Measurements from ENCODE around the gene RIMS3.

GRCh38 chr1:40652979-40653378 lies 12.5 kb downstream of the RIMS3 start:
- TF ChIP-seq, protein P1, sequence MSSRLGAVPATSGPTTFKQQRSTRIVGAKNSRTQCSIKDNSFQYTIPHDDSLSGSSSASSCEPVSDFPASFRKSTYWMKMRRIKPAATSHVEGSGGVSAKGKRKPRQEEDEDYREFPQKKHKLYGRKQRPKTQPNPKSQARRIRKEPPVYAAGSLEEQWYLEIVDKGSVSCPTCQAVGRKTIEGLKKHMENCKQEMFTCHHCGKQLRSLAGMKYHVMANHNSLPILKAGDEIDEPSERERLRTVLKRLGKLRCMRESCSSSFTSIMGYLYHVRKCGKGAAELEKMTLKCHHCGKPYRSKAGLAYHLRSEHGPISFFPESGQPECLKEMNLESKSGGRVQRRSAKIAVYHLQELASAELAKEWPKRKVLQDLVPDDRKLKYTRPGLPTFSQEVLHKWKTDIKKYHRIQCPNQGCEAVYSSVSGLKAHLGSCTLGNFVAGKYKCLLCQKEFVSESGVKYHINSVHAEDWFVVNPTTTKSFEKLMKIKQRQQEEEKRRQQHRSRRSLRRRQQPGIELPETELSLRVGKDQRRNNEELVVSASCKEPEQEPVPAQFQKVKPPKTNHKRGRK (CRISPR knock-in tag; IDR thresholded peaks at IDR 0.05; ENCODE audit: borderline replicate concordance), result no peak
- TF ChIP-seq, protein P2, sequence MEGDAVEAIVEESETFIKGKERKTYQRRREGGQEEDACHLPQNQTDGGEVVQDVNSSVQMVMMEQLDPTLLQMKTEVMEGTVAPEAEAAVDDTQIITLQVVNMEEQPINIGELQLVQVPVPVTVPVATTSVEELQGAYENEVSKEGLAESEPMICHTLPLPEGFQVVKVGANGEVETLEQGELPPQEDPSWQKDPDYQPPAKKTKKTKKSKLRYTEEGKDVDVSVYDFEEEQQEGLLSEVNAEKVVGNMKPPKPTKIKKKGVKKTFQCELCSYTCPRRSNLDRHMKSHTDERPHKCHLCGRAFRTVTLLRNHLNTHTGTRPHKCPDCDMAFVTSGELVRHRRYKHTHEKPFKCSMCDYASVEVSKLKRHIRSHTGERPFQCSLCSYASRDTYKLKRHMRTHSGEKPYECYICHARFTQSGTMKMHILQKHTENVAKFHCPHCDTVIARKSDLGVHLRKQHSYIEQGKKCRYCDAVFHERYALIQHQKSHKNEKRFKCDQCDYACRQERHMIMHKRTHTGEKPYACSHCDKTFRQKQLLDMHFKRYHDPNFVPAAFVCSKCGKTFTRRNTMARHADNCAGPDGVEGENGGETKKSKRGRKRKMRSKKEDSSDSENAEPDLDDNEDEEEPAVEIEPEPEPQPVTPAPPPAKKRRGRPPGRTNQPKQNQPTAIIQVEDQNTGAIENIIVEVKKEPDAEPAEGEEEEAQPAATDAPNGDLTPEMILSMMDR (IDR thresholded peaks at IDR 0.05), result no peak
- TF ChIP-seq ATF2 (CRISPR knock-in tag; IDR thresholded peaks at IDR 0.05; ENCODE audit: borderline replicate concordance, low read depth) (no peak), CBFB (CRISPR knock-in tag; IDR thresholded peaks at IDR 0.05; ENCODE audit: low read depth) (no peak), RELA (CRISPR knock-in tag; IDR thresholded peaks at IDR 0.05; ENCODE audit: borderline replicate concordance) (no peak), CREB1 (CRISPR knock-in tag; IDR thresholded peaks at IDR 0.05) (no peak), SMAD3 (CRISPR knock-in tag; IDR thresholded peaks at IDR 0.05; ENCODE audit: borderline replicate concordance) (no peak), NFYB (CRISPR knock-in tag; conservative IDR thresholded peaks at IDR 0.05; ENCODE audit: low read depth) (no peak)
- TF ChIP-seq, protein P3, sequence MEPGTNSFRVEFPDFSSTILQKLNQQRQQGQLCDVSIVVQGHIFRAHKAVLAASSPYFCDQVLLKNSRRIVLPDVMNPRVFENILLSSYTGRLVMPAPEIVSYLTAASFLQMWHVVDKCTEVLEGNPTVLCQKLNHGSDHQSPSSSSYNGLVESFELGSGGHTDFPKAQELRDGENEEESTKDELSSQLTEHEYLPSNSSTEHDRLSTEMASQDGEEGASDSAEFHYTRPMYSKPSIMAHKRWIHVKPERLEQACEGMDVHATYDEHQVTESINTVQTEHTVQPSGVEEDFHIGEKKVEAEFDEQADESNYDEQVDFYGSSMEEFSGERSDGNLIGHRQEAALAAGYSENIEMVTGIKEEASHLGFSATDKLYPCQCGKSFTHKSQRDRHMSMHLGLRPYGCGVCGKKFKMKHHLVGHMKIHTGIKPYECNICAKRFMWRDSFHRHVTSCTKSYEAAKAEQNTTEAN (CRISPR knock-in tag; IDR thresholded peaks at IDR 0.05), result no peak
- TF ChIP-seq, protein P4, sequence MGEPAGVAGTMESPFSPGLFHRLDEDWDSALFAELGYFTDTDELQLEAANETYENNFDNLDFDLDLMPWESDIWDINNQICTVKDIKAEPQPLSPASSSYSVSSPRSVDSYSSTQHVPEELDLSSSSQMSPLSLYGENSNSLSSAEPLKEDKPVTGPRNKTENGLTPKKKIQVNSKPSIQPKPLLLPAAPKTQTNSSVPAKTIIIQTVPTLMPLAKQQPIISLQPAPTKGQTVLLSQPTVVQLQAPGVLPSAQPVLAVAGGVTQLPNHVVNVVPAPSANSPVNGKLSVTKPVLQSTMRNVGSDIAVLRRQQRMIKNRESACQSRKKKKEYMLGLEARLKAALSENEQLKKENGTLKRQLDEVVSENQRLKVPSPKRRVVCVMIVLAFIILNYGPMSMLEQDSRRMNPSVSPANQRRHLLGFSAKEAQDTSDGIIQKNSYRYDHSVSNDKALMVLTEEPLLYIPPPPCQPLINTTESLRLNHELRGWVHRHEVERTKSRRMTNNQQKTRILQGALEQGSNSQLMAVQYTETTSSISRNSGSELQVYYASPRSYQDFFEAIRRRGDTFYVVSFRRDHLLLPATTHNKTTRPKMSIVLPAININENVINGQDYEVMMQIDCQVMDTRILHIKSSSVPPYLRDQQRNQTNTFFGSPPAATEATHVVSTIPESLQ (CRISPR knock-in tag; IDR thresholded peaks at IDR 0.05), result no peak

All from WTC11 (cell line).